Stimulated activated CD4-positive, alpha-beta T cell treated with anti-CD3 and anti-CD28 coated beads, Interleukin-12 subunit alpha, Interleukin-12 subunit beta, amount 100 ng/mL, for 48 hours (primary cell): Measurements from ENCODE around the gene MYLK2.
"Not testable (repeated sequence)": the region's sequence is repeated elsewhere in the genome, so short reads cannot be mapped to it uniquely, and the experiment has no call there.

ENCODE experiments used
- DNase-seq, 3 donors: peaks; one replicate each; pipeline ENCODE4 v3.0.0-alpha.2; 2020; ENCODE audit warnings: low read depth in 2 of 3, low spot score in 1 of 3

The MYLK2 gene

GRCh38 chr20:31815408-31816188 lies 3.6 kb upstream of the MYLK2 start:
- no peak for DNase-seq

- no peak for DNase-seq
Measured at GRCh38 chr20:31816221-31816620, 2.9 kb upstream of the MYLK2 start.

GRCh38 chr20:31817461-31817860 lies 1.7 kb upstream of the MYLK2 start:
- no peak for DNase-seq

- DNase-seq, result no peak
Measured at GRCh38 chr20:31818376-31818908, 714 bp upstream of the MYLK2 start.

- no peak for DNase-seq
Measured at GRCh38 chr20:31820228-31820627, 1.1 kb downstream of the MYLK2 start.

GRCh38 chr20:31821427-31821826 lies 2.3 kb downstream of the MYLK2 start:
- DNase-seq, result no peak

DNA sequence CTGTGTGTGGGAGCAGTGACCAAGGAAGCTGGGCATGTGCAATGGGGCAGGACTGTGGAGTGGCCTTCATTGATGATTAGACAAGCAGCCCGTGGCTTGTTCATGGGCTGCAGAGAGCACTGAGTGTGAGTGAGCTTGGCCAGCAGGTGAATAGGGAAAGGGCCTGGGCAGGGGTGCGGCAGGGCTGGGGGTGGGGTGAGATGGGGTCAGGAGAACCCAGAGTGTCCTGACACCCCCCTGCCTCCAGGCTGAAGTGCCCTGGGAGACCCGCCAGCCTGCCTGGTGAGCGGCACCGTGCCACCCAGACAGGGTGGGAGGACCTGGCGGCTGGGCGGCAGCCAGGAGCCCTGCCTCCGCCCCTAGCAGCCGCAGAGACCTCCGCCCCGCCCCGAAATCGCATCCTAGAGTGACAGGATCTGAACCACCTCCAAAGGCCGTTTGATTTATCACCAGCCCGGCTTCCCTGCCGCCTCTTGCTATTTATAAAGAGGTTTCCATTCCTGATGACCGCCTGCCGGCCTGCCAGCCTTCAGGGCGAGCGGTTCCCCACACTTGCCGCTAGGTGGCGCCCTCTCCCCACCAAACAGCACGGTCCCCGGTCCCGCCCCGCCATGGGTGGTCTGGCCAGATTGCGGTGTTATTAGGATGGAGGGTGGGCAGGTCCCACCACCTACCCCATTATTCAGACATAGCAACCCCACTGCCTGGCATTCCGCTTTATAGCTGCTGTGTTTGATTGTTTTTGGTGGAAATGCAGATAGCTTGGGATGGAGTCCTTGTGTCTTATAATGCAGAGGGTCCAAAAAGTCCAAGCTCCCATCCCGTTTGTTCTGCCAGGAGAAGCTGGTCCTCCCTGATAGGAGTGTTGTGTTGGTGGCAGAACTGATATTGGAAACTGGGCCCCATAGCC lies 3.5 kb downstream of the MYLK2 start:
- DNase-seq, result peak; percentile 46 to 74 (median 55)

DNA sequence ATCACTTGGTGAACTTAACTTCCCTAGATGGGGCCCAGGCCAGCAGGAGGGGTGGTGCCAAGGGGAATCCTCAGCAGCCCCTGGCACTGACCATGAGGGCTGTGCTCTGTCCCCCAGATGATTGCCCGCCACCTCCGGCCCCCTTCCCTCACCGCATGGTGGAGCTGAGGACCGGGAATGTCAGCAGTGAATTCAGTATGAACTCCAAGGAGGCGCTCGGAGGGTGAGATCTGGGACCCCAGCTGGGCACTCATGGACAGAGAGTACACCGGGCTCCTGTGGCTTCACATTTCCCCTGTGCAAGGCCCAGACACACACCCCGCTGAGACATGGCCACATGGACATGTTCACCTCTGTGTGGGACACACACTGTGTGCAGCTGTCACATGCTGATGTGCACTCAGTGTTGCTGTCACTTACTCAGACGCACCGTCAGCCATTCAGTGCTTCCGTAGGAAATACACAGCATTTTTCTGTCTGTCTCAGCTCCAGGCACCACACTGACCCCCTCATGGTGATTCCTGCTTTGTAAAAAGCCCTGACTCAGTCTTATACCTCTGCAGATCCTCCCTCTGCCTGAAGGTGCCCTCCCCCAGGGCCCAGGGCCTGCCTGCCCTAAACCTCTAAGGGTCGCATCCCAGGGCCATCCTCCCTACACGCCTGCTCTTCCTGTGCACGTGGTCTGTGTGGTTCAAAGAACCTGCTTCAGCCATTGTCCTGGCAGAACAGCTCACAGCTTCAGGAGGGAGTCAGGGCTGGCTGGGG lies 4.4 kb downstream of the MYLK2 start:
- DNase-seq, result no peak

DNA sequence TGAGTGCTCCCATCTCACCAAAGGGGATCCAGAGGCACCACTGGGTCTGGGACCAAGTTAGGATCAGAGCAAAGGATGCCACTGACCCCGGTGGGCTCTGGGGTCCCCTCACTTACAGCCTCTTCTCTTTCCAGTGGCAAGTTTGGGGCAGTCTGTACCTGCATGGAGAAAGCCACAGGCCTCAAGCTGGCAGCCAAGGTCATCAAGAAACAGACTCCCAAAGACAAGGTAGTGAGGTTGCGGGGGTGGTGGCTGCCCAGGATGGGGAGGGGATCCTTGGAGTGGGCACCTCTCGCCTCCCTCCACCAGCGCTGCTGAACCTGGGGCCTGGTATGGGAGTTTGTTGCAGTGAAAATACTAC lies 4.9 kb downstream of the MYLK2 start:
- DNase-seq, result no peak

- DNase-seq, result no peak
Measured at GRCh38 chr20:31824554-31825313, 5.6 kb downstream of the MYLK2 start.

- no peak for DNase-seq
Measured at GRCh38 chr20:31826074-31826473, 6.9 kb downstream of the MYLK2 start.

DNA sequence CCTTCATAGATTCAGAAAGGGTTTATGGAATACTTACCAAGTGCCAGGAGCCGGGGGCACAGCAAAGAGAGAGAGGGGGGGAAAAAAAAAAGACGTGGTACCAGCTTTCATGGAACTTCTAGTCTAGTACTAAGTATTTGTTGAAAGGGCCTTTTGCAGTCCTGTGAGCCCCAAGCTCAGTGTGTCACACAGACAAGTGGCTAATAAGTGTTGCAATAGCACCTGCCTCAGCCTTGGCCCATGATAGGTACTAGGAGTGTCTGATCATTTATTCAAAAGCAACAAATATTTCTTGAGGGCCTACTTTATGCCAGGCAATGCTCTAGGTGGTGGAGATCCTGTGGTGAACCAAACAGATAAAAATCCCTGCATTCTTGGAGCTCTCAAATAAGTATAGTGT lies 7.9 kb downstream of the MYLK2 start:
- no peak for DNase-seq

DNA sequence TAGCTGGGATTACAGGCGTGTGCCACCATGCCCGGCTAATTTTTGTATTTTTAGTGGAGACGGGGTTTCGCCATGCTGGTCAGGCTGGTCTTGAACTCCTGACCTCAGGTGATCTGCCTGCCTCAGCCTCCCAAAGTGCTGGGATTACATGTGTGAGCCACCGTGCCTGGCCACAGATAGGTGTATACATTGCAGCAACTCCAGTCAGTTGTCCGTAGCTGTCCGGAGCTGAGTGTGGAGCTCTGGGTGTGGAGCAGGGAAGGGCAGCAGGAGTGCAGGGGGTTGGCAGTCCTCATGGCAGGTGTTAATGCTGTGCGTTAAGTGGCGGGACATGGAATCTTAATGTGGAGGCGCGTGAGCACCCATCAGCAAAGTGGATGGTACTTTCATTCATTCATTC lies 8.9 kb downstream of the MYLK2 start:
- DNase-seq, result not testable (repeated sequence)

GRCh38 chr20:31829731-31830130 lies 10.6 kb downstream of the MYLK2 start:
- no peak for DNase-seq

DNA sequence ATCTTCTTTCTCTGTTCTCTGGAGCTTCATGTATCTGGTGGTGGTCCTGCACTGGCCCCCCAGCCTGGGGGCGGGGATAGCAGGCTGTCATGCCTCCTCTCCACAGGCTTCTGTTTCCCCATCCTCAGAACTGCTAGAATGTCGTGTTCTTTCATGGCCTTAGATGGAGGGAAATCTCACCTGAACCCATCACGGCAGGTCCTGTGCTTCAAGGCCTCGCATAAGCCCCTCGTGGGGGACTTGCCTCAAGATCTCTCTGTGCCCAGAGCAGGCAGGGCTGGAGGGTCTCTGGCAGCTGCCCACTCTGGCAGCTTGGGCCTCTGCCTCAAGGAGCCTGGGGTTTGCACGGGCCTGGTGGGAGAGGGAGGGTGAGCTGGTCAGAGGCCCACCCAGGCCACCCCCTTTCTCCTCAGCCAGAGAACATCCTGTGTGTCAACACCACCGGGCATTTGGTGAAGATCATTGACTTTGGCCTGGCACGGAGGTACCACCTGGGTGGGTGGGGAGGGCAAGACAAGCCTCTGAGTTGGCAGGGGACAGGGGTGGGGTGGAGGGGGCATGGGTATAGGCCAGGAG lies 11.3 kb downstream of the MYLK2 start:
- DNase-seq, result no peak

GRCh38 chr20:31831211-31831610 lies 12.1 kb downstream of the MYLK2 start:
- no peak for DNase-seq

DNA sequence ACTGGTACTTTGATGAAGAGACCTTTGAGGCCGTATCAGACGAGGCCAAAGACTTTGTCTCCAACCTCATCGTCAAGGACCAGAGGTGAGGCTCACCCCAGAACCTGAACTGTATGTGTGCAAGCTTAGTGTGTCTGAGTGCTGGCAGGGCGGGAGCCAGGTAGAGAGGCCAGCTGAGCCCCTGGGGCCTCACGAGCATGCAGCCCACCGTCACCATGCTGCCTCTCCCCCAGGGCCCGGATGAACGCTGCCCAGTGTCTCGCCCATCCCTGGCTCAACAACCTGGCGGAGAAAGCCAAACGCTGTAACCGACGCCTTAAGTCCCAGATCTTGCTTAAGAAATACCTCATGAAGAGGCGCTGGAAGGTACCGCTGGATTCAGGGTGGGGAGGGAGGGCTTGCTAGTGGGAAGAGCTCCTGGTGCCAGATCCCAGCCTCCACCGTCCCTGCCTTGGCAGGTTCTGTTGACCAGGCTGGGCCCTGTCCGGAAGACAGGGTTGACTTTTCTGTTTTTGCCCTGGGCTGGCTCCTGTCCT lies 12.7 kb downstream of the MYLK2 start:
- DNase-seq, result no peak

DNA sequence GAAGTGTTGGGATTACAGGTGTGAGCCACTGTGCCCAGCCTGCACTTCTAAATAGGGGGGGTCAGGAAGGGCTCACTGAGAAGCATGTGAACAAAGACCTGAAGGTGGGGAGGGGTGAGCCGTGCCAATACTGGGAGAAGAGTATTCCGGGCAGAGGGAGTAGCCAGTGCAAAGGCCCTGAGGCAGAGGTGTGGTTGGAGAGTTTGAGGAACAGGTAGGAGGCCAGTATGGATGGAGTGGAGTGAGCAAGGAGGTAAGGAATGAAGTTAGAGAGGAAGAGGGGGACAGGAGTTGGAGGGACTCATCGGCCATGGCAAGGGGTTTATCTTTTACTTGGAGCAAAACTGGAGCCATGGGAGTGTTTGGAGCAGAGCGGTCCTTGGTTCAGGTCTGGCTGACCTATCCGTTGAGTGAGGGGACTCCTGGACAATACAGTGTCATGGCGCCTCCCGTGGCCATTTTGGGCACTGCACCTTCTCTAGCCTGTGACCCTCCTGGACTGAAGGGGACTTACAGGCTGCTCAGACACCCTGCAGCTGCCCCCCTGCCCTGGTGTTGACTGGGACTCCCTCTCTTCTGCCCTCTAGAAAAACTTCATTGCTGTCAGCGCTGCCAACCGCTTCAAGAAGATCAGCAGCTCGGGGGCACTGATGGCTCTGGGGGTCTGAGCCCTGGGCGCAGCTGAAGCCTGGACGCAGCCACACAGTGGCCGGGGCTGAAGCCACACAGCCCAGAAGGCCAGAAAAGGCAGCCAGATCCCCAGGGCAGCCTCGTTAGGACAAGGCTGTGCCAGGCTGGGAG lies 14.2 kb downstream of the MYLK2 start:
- DNase-seq, result peak; percentile 40 to 75 (median 48)

GRCh38 chr20:31833931-31834521 lies 14.9 kb downstream of the MYLK2 start:
- DNase-seq, result no peak
